Loucy (cell line): ENCODE measurements around the gene XPNPEP2.

Experiments used
- H2AFZ ChIP-seq: fragments of 200-600 bp; sonication (generic); 2 replicates; pipeline ENCODE4 v1.6.0; 2016; ENCODE audit warnings: antibody characterized with exemption, mild to moderate bottlenecking, low read length, moderate library complexity
- H3F3A ChIP-seq: fragments of 200-600 bp; 2 replicates; pipeline ENCODE4 v1.6.0; 2016; ENCODE audit warnings: antibody characterized with exemption, low read depth, mild to moderate bottlenecking
- H3K27me3 ChIP-seq: fragments of 200-600 bp; sonication (generic); 2 replicates; pipeline ENCODE4 v1.6.1; 2014; ENCODE audit warnings: low read length, mild to moderate bottlenecking; ENCODE audit not compliant: insufficient read depth, poor library complexity, severe bottlenecking
- H3K36me3 ChIP-seq: fragments of 200-600 bp; sonication (generic); 2 replicates; pipeline ENCODE4 v1.6.1; 2016; ENCODE audit warnings: low read length; ENCODE audit not compliant: insufficient read depth
- H3K4me1 ChIP-seq: fragments of 200-600 bp; sonication (generic); 2 replicates; pipeline ENCODE4 v1.5.1; 2014; ENCODE audit warnings: low read length, mild to moderate bottlenecking; ENCODE audit not compliant: insufficient read depth, poor library complexity, severe bottlenecking
- H3K4me2 ChIP-seq: fragments of 200-600 bp; sonication (generic); 2 replicates; pipeline ENCODE4 v1.6.0; 2014; ENCODE audit warnings: antibody characterized with exemption, low read length, low read depth, mild to moderate bottlenecking; ENCODE audit not compliant: poor library complexity, severe bottlenecking
- H3K4me3 ChIP-seq: fragments of 200-600 bp; sonication (generic); 2 replicates; pipeline ENCODE4 v1.5.1; 2014; ENCODE audit warnings: low read length, mild to moderate bottlenecking, mixed read lengths; ENCODE audit not compliant: poor library complexity, severe bottlenecking
- H3K79me2 ChIP-seq: fragments of 200-600 bp; sonication (generic); 2 replicates; pipeline ENCODE4 v1.6.1; 2014; ENCODE audit warnings: low read length; ENCODE audit not compliant: insufficient read depth
- H3K9ac ChIP-seq: fragments of 200-600 bp; sonication (generic); 2 replicates; pipeline ENCODE4 v1.6.0; 2014; ENCODE audit warnings: mild to moderate bottlenecking, low read depth, low read length, moderate library complexity; ENCODE audit not compliant: poor library complexity, severe bottlenecking
- H3K9me2 ChIP-seq: fragments of 200-600 bp; sonication (generic); replicated peaks from 2 replicates; pipeline ENCODE4 v1.6.1; 2016; ENCODE audit warnings: low read depth, low read length, mixed read lengths
- H3K9me3 ChIP-seq: fragments of 200-600 bp; sonication (generic); 2 replicates; pipeline ENCODE4 v1.6.1; 2014; ENCODE audit warnings: mild to moderate bottlenecking, antibody characterized with exemption, low read length, low read depth; ENCODE audit not compliant: insufficient read depth
- H4K20me1 ChIP-seq: fragments of 200-600 bp; sonication (generic); 2 replicates; pipeline ENCODE4 v1.6.0; 2014; ENCODE audit warnings: antibody characterized with exemption, low read length, mild to moderate bottlenecking; ENCODE audit not compliant: insufficient read depth, poor library complexity, severe bottlenecking
- CTCF ChIP-seq: fragments of 200-600 bp; sonication (generic); conservative IDR thresholded peaks from 2 replicates; pipeline ENCODE4 v1.5.1; 2014; ENCODE audit warnings: mild to moderate bottlenecking, antibody characterized with exemption, low read length
- EZH2phosphoT487 ChIP-seq: fragments of 200-600 bp; IDR thresholded peaks from 2 replicates; pipeline ENCODE4 v1.6.1; 2018; ENCODE audit warnings: antibody characterized with exemption, mild to moderate bottlenecking, moderate library complexity, borderline replicate concordance

The XPNPEP2 gene

DNA sequence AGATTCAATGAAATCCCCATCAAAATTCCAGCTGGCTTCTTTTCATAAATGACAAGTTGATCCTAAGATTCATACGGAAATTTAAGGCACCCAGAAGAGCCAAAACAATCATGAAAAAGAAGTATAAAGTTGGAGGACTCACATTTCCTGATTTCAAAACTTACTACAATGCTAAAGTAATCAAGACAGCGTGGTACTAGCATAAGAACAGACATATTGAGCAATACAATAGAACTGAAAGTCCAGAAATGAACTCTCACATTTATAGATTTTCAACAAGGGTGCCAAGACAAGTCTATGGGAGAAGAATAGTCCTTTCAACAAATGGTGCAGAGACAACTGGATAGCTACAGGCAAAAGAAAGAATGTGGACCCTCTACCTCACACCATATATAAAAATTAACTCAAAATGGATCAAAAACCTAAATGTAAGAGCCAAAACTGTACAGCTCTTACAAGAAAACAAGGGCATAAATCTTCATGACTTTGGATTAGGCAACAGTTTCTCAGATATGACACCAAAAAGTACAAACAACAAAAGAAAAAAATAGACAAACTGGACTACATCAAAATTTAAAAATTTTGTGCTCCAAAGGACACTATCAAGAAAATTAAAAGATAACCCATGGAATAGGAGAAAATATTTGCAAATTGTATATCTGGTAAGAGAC is 69.5 kb downstream of the XPNPEP2 start:
- Histone ChIP-seq H3F3A (no peaks in the 10 kb centered on the region), H3K9ac (no peak overlapping the region), H3K79me2 (no peaks in the 10 kb centered on the region), H3K9me2 (no peaks in the 10 kb centered on the region), H3K4me2 (no peak overlapping the region), H4K20me1 (no peaks in the 10 kb centered on the region), H3K27me3 (no peaks in the 10 kb centered on the region), H2AFZ (no peak overlapping the region), H3K4me3 (no peak overlapping the region), H3K4me1 (peaks cover 6% of the 10 kb centered on the region), H3K9me3 (no peaks in the 10 kb centered on the region), H3K36me3 (peaks cover 29% of the 10 kb centered on the region; the same call in 1 of the 2 replicates)
- TF ChIP-seq CTCF (no peak), EZH2phosphoT487 (no peak)

- Histone ChIP-seq H3K4me3 (no peak overlapping the region), H2AFZ (no peak overlapping the region), H3K4me1 (peaks cover 6% of the 10 kb centered on the region), H3K9me3 (no peaks in the 10 kb centered on the region), H3K27me3 (no peaks in the 10 kb centered on the region), H3K36me3 (peaks cover 29% of the 10 kb centered on the region; the same call in 1 of the 2 replicates), H3K79me2 (no peaks in the 10 kb centered on the region), H3K4me2 (no peak overlapping the region), H3K9ac (no peak overlapping the region), H3F3A (no peaks in the 10 kb centered on the region), H4K20me1 (no peaks in the 10 kb centered on the region), H3K9me2 (no peaks in the 10 kb centered on the region)
- no peak for TF ChIP-seq EZH2phosphoT487
- TF ChIP-seq CTCF, result no peak
Measured at GRCh38 chrX:129808829-129809796, 70.3 kb downstream of the XPNPEP2 start.

DNA sequence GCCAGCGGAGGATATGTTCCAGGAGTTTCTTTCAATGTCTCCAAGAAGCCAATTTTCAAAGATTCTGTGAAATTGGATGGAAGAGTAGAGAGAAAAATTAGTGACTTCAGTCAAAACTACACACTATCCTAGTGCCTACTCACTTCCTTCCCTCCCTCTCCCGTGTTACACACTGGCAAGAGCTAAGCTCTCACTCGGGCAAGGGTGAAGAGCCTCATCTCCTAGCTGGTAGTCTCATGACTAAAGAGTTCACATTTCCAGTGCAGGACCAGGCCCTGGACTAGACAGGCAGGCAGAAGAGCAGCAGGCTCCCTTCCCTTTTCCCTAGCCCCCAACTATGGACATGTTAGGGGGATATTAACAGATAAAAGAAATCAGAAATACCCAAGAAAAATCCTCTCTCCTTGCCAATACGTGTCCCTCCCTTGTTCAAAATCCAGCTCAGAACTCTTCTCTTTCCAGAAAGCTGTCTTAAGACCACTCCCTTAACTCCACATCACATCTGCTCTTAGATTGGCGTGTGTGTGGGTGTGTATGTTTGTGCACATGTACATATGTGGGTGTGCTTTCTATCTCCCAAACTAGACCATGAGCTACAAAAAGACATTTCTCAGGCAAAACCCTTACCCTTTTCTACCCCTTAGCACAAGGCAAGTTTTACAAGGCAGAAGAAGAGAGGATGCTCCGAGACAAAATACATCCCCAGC is 75.0 kb downstream of the XPNPEP2 start:
- Histone ChIP-seq H3K4me3 (no peak overlapping the region), H3K4me2 (no peak overlapping the region), H2AFZ (no peak overlapping the region), H3K9me2 (no peaks in the 10 kb centered on the region), H4K20me1 (no peaks in the 10 kb centered on the region), H3F3A (no peaks in the 10 kb centered on the region), H3K27me3 (no peaks in the 10 kb centered on the region), H3K36me3 (peaks cover 17% of the 10 kb centered on the region; the same call in 1 of the 2 replicates), H3K4me1 (peaks cover 6% of the 10 kb centered on the region), H3K9me3 (no peaks in the 10 kb centered on the region), H3K9ac (no peak overlapping the region), H3K79me2 (no peaks in the 10 kb centered on the region)
- TF ChIP-seq CTCF (no peak), EZH2phosphoT487 (no peak)
